Transverse colon (tissue), 4 donors: ENCODE measurements around the gene MMEL1.
"Not testable (repeated sequence)": the region's sequence is repeated elsewhere in the genome, so short reads cannot be mapped to it uniquely, and the experiment has no call there.

Experiments used
- POLR2A ChIP-seq: fragments of 450-650 bp; IDR thresholded peaks from one replicate; pipeline ENCODE4 v1.6.1; 2016; ENCODE audit warnings: antibody characterized with exemption, mild to moderate bottlenecking, moderate library complexity
- POLR2AphosphoS5 ChIP-seq, 3 donors: sonication (generic); formaldehyde crosslinking; IDR thresholded peaks; one replicate each; pipeline ENCODE4 v1.6.1; 2016; ENCODE audit warnings: antibody characterized with exemption in 3 of 3
- TF ChIP-seq, protein P1 (sequence below), 5 experiments: fragments of 200-600 bp in 3 of 5; fragments of 450-650 bp in 2 of 5; sonication (generic) in 3 of 5; IDR thresholded peaks; 1 replicate in 2 of 5; 2 replicates in 3 of 5; pipeline ENCODE4 v1.5.1; 2016 to 2017; ENCODE audit warnings: antibody characterized with exemption in 5 of 5, inconsistent platforms in 3 of 5, mild to moderate bottlenecking in 2 of 5, moderate library complexity in 1 of 5

DNA sequence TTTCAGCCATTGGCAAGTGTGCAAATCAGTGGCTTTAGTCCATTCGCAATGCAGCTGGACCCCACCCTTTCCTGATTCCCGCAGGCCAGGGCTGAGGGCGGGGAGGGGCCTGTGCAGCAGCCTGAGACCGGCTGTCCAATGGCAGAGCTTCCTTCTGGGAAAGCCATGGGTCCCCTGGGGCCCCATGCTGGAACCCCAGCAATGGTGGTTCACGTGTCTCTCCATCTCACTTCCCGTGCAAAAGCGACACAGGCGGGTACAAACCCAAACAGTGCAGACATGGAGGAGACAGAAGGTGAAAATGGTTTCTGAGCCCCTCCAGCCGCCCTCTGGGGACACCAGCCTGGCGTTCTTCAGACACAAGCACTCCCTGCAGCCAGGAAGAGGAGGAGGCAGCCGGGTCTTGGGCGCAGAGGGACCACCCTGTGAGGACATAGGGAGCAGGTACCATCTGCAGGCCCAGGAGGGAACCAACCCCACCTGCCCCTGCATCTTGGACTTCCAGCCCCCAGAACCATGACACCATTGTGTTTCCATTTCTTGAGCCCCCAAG lies 82.4 kb downstream of the MMEL1 start:
- not testable (repeated sequence) for TF ChIP-seq POLR2AphosphoS5 (IDR thresholded peaks at IDR 0.05); POLR2A
- TF ChIP-seq, protein P1, sequence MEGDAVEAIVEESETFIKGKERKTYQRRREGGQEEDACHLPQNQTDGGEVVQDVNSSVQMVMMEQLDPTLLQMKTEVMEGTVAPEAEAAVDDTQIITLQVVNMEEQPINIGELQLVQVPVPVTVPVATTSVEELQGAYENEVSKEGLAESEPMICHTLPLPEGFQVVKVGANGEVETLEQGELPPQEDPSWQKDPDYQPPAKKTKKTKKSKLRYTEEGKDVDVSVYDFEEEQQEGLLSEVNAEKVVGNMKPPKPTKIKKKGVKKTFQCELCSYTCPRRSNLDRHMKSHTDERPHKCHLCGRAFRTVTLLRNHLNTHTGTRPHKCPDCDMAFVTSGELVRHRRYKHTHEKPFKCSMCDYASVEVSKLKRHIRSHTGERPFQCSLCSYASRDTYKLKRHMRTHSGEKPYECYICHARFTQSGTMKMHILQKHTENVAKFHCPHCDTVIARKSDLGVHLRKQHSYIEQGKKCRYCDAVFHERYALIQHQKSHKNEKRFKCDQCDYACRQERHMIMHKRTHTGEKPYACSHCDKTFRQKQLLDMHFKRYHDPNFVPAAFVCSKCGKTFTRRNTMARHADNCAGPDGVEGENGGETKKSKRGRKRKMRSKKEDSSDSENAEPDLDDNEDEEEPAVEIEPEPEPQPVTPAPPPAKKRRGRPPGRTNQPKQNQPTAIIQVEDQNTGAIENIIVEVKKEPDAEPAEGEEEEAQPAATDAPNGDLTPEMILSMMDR (IDR thresholded peaks at IDR 0.05): not testable (repeated sequence)
